IPS-15b (cell line): ENCODE measurements around the gene DIAPH3.

Experiments used
- H3K27me3 ChIP-seq: one replicate; pipeline ENCODE4 v1.6.1; 2013; ENCODE audit warnings: low read length; ENCODE audit not compliant: control insufficient read depth, insufficient read depth
- H3K36me3 ChIP-seq: one replicate; pipeline ENCODE4 v1.6.1; 2013; ENCODE audit warnings: low read length; ENCODE audit not compliant: control insufficient read depth, insufficient read depth
- H3K4me1 ChIP-seq: one replicate; pipeline ENCODE4 v1.6.1; 2013; ENCODE audit warnings: mild to moderate bottlenecking, low read length; ENCODE audit not compliant: control insufficient read depth, insufficient read depth
- H3K4me3 ChIP-seq: one replicate; pipeline ENCODE4 v1.5.1; 2013; ENCODE audit warnings: low read depth, low read length
- H3K9ac ChIP-seq: one replicate; pipeline ENCODE4 v1.6.1; 2013; ENCODE audit warnings: low read depth, mild to moderate bottlenecking, low read length
- H3K9me3 ChIP-seq: one replicate; pipeline ENCODE4 v1.6.1; 2013; ENCODE audit warnings: mild to moderate bottlenecking, low read length; ENCODE audit not compliant: control insufficient read depth, insufficient read depth

Gene DIAPH3

DNA sequence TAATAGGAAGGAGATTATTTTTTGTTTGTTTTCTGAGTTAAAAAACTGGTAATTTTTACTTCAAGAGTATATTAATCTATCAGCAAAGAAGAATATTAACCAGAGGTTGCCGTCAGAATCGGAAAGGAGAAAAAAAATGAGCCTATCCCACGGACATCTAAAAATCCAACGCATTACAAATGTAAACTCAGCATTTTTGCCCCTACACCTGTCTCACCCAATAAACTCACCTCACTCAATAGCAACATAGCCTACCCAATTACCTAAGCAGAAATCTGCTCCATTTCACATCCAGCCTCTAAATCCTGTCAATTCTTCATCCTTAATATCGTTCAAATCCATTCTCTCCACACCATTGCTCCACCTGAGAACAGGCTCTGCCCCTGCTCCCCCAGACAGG, 10.4 kb upstream of the DIAPH3 start:
- Histone ChIP-seq H3K9me3 (no peaks in the 10 kb centered on the region), H3K4me3 (no peak overlapping the region), H3K4me1 (no peaks in the 10 kb centered on the region), H3K27me3 (no peaks in the 10 kb centered on the region), H3K9ac (no peak overlapping the region), H3K36me3 (no peaks in the 10 kb centered on the region)

DNA sequence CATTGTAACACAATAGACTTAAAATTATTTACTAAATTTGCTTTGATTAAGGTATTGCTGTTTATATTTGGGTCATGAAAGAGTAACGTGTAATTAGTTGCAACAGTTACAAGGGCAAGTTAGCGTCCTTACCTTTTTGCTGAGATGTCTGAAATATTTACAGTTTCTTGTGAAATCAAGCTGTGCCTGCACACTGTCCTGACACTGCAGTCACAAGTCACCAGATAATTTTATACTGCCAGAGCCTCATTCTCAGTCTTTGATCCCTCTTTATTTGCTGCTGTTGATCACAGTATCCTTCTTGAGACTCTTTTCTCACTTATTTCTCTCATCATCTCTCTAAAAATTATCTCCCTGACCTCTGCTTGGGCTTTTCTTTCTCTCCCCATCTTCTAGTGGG, 8.4 kb upstream of the DIAPH3 start:
- no peaks in the 10 kb centered on the region for H3K36me3 ChIP-seq
- H3K9ac ChIP-seq = no peak overlapping the region
- no peak overlapping the region for H3K4me3 ChIP-seq
- H3K27me3 ChIP-seq = no peaks in the 10 kb centered on the region
- H3K4me1 ChIP-seq = no peaks in the 10 kb centered on the region
- no peaks in the 10 kb centered on the region for H3K9me3 ChIP-seq

DNA sequence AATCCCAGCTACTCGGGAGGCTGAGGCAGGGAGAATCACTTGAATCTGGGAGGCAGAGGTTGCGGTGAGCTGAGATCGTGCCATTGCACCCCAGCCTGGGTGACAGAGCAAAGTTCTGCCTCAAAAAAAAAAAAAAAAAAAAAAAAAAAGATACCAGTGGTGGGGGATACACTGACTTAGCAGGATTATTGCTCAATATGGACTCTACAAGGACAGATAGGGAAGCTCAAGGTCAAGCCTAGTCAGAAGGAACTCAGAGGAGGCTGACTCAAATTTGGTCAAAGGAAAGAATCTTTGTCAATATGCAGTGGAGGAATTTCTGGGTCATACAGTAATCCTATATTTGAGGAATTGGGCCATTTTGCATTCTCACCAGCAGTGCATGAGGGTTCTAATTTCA, 6.7 kb upstream of the DIAPH3 start:
- Histone ChIP-seq H3K4me1 (peaks cover 4% of the 10 kb centered on the region), H3K9me3 (no peaks in the 10 kb centered on the region), H3K9ac (no peak overlapping the region), H3K4me3 (no peak overlapping the region), H3K27me3 (no peaks in the 10 kb centered on the region), H3K36me3 (no peaks in the 10 kb centered on the region)

- Histone ChIP-seq H3K27me3 (no peaks in the 10 kb centered on the region), H3K4me1 (peaks cover 13% of the 10 kb centered on the region), H3K9me3 (no peaks in the 10 kb centered on the region), H3K9ac (no peak overlapping the region), H3K4me3 (no peak overlapping the region), H3K36me3 (no peaks in the 10 kb centered on the region)
Measured at GRCh38 chr13:60169239-60170031, 5.7 kb upstream of the DIAPH3 start.

DNA sequence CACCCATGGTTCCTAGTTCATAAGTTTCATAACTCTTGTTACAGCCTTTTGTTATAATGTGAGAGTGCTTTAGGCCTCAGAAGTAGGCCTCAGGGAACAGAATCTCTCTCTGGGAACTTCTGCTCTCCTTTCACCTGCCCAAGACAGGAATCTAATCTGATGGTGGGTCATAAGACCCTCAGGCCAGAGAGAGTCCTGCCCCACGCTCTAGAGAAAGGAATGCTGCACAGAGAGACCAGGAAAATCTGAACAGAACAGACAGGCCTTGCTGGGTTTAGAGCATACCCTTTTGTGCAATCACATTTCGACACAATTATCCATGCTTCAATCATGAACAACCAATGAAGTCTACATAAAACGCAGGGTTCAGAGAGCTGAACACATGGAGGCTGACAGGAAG, 3.4 kb upstream of the DIAPH3 start:
- Histone ChIP-seq H3K4me1 (peaks cover 13% of the 10 kb centered on the region), H3K9me3 (no peaks in the 10 kb centered on the region), H3K4me3 (no peak overlapping the region), H3K27me3 (no peaks in the 10 kb centered on the region), H3K36me3 (no peaks in the 10 kb centered on the region), H3K9ac (no peak overlapping the region)

DNA sequence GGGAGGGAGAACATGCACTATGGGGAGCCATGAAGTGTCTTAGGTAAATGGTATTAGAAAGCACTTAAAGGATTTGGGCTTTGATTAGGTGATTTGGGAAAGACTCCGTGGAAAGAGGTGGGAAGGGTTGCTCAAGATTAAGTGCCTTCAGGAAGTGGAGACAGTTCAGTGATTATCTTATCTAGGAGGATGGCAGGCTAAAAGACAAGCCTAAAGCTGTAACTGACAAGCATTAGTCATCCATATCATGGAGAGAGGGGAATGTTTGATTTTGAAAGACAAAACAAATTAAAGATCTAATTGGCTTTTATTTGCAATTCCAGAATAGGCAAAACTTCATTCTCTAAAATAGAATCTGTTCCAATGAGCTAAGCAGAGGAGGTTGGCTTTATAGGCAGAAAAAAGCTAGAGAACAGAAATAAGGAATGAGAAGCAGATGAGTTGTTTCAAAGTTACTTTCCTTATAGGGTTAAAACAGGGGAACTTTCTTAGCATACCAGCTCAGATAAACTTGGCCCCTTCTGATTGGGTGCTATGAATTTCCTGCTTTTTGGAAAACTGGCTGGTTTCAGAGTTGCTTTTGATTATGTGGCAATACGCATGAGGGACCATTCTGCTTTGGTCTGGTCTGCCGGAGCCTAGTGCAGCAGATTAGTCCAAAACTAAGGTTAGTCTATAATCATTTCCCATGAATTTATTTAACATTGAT, 1.8 kb upstream of the DIAPH3 start:
- Histone ChIP-seq H3K27me3 (no peaks in the 10 kb centered on the region), H3K36me3 (no peaks in the 10 kb centered on the region), H3K4me3 (peak overlapping the region; percentile 100), H3K9me3 (no peaks in the 10 kb centered on the region), H3K4me1 (peaks cover 13% of the 10 kb centered on the region), H3K9ac (no peak overlapping the region)

DNA sequence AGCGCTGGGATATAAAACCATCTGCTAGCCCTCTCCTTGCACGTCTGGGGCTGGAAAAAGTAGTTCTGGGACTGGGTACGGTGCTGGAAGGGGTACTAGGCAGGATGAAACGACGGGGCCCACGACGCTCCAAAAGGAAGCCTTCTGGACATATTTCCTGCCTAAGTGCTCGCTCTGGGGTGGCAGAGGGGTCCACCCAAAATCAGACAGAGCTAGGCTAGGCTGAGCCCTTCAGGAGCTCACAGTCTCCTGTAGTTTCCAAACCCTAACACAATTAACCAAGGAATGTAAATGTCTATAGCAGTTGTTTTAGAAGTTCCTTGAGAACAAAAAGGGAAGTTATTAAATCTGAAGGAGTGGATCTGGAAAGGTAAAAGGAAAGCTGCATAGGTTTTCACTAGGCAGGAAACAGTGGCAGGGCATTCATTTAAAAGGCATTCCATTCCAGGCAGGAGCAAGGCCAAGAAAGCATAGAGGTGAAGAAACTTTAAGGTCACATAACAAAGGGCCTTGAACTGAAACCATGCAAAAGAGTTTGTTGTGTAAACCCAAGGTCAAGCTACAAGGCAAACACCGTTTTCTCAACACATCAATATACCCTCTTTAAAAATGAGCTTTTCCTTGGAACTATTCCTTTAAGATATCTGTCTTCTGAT, 634 bp upstream of the DIAPH3 start:
- peak overlapping the region; percentile 100 for H3K4me3 ChIP-seq
- no peaks in the 10 kb centered on the region for H3K27me3 ChIP-seq
- H3K36me3 ChIP-seq = no peaks in the 10 kb centered on the region
- peak overlapping the region; percentile 99 for H3K9ac ChIP-seq
- no peaks in the 10 kb centered on the region for H3K9me3 ChIP-seq
- H3K4me1 ChIP-seq = peaks cover 13% of the 10 kb centered on the region

DNA sequence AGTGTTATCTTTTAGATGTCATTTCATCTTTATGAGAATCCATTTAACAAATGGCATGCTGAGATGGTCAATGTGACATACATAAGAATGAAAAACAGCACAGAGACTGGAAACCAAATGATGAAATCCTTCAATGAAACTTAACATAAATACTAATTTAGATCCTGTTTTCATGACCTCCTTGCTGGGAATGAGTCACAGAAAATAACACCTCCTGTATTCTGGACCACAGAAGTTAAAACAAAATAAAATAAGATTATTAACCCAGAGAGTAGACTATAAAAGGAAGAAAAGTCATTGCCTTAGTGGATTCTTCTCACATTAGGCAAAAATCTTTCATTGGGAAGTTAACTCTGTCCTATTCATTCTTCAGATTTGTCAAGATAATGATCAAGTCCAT, 1.6 kb downstream of the DIAPH3 start:
- no peaks in the 10 kb centered on the region for H3K9me3 ChIP-seq
- no peak overlapping the region for H3K9ac ChIP-seq
- peak overlapping the region; percentile 100 for H3K4me3 ChIP-seq
- peaks cover 16% of the 10 kb centered on the region for H3K4me1 ChIP-seq
- H3K36me3 ChIP-seq = no peaks in the 10 kb centered on the region
- H3K27me3 ChIP-seq = no peaks in the 10 kb centered on the region

GRCh38 chr13:60158321-60158801, 5.4 kb downstream of the DIAPH3 start:
- Histone ChIP-seq H3K4me3 (no peak overlapping the region), H3K4me1 (peaks cover 3% of the 10 kb centered on the region), H3K27me3 (no peaks in the 10 kb centered on the region), H3K36me3 (no peaks in the 10 kb centered on the region), H3K9me3 (no peaks in the 10 kb centered on the region), H3K9ac (no peak overlapping the region)

GRCh38 chr13:60155978-60156377, 7.8 kb downstream of the DIAPH3 start:
- H3K4me1 ChIP-seq = peaks cover 3% of the 10 kb centered on the region
- no peak overlapping the region for H3K4me3 ChIP-seq
- H3K27me3 ChIP-seq = no peaks in the 10 kb centered on the region
- no peak overlapping the region for H3K9ac ChIP-seq
- H3K9me3 ChIP-seq = no peaks in the 10 kb centered on the region
- H3K36me3 ChIP-seq = no peaks in the 10 kb centered on the region

DNA sequence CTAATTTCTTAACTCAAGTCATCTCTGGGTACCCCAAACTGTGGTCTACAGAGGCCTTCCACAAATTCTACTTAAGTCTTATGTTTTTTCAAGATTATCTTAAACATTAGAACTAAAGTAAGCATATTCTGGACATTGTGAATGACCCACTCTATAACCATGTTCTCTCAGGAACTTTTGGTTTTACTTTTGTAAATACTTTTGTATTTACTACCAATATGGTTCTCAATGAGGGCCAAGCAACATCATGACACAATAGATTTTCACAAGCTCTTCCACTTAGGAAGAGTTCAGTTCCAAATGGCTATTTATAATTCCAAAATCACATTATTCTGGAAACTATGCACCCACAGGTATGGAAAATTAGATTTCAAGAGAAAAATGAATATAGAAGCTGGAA, 10.8 kb downstream of the DIAPH3 start:
- no peak overlapping the region for H3K9ac ChIP-seq
- H3K27me3 ChIP-seq = no peaks in the 10 kb centered on the region
- H3K4me3 ChIP-seq = no peak overlapping the region
- no peaks in the 10 kb centered on the region for H3K9me3 ChIP-seq
- no peaks in the 10 kb centered on the region for H3K36me3 ChIP-seq
- no peaks in the 10 kb centered on the region for H3K4me1 ChIP-seq
